Measurements from ENCODE around the gene CADPS. TPM values are rescaled to one million over a fixed set of nuclear protein-coding genes. Genes with fewer than 3 reads are reported as not detected.

Gene CADPS
- total and polyA plus RNA-seq, 2 of the 4 experiments (the other 2 are of a cell fraction) = not detected

DNA sequence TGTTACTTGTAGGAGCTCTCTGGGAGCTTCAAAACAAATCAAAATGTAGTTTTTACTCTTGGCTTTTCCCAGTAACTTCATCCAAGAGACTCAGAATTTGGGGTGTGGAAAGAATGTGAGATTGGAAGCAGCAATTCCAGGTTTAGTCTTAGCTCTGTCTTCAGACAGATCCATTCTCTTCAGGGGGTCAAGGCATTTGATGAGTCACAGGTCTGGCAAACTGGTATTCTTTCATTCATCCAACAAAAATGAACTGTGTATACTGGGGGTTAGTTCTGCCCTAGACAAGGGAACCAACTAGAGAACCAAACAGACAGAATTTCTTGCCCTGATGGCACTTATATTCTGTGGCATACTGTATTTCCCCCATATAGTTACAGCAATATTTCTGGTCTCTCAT, 36.3 kb upstream of the CADPS start:
- TF ChIP-seq RAD21 (IDR thresholded peaks at IDR 0.05; ENCODE audit: low read length) = no peak
- no peak for TF ChIP-seq MAFK (IDR thresholded peaks at IDR 0.05; ENCODE audit: low read depth, low read length)
- TF ChIP-seq POLR2A (IDR thresholded peaks at IDR 0.05; ENCODE audit: low read depth, low read length) = no peak
- TF ChIP-seq CHD1 (IDR thresholded peaks at IDR 0.05; ENCODE audit: low read depth, low read length) = no peak
- TF ChIP-seq RCOR1 (IDR thresholded peaks at IDR 0.05; ENCODE audit: insufficient replicate concordance, low read length) = no peak
- TF ChIP-seq CEBPB (IDR thresholded peaks at IDR 0.05; ENCODE audit: low read depth, low read length) = no peak
- no peak for TF ChIP-seq FOS (IDR thresholded peaks at IDR 0.05; ENCODE audit: low read depth, low read length)
- TF ChIP-seq, protein P1, sequence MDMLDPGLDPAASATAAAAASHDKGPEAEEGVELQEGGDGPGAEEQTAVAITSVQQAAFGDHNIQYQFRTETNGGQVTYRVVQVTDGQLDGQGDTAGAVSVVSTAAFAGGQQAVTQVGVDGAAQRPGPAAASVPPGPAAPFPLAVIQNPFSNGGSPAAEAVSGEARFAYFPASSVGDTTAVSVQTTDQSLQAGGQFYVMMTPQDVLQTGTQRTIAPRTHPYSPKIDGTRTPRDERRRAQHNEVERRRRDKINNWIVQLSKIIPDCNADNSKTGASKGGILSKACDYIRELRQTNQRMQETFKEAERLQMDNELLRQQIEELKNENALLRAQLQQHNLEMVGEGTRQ (IDR thresholded peaks at IDR 0.05; ENCODE audit: low read depth, low read length) = no peak
- TF ChIP-seq MXI1 (IDR thresholded peaks at IDR 0.05; ENCODE audit: borderline replicate concordance, low read depth, low read length) = no peak
- TF ChIP-seq, protein P2, sequence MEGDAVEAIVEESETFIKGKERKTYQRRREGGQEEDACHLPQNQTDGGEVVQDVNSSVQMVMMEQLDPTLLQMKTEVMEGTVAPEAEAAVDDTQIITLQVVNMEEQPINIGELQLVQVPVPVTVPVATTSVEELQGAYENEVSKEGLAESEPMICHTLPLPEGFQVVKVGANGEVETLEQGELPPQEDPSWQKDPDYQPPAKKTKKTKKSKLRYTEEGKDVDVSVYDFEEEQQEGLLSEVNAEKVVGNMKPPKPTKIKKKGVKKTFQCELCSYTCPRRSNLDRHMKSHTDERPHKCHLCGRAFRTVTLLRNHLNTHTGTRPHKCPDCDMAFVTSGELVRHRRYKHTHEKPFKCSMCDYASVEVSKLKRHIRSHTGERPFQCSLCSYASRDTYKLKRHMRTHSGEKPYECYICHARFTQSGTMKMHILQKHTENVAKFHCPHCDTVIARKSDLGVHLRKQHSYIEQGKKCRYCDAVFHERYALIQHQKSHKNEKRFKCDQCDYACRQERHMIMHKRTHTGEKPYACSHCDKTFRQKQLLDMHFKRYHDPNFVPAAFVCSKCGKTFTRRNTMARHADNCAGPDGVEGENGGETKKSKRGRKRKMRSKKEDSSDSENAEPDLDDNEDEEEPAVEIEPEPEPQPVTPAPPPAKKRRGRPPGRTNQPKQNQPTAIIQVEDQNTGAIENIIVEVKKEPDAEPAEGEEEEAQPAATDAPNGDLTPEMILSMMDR (conservative IDR thresholded peaks at IDR 0.05; ENCODE audit: low read depth, low read length) = no peak
- TF ChIP-seq SMC3 (IDR thresholded peaks at IDR 0.05; ENCODE audit: low read depth, low read length) = no peak
- ATAC-seq (ENCODE audit: low read depth) (no peak), DNase-seq (no peak)
- Histone ChIP-seq H3K27me3 (ENCODE audit: control insufficient read depth, insufficient read depth, low read length) (no peaks in the 10 kb centered on the region), H3K4ac (ENCODE audit: low read depth, low read length) (no peak overlapping the region), H3K14ac (replicated peaks; ENCODE audit: low read depth, low read length) (no peak overlapping the region), H3K4me2 (ENCODE audit: low read depth, low read length) (no peak overlapping the region), H3K36me3 (ENCODE audit: control insufficient read depth, insufficient read depth, low read length) (no peaks in the 10 kb centered on the region), H3K56ac (ENCODE audit: extremely low read depth, insufficient read depth, low read length) (no peak overlapping the region), H3K9ac (ENCODE audit: low read depth, low read length) (no peak overlapping the region), H3K4me1 (ENCODE audit: control insufficient read depth, insufficient read depth, low read length) (no peaks in the 10 kb centered on the region), H3K79me1 (ENCODE audit: low read depth in 1 of 2, low read length in 2 of 2) (no peaks in the 10 kb centered on the region), H2BK20ac (ENCODE audit: low read depth, low read length) (no peak overlapping the region), H2AK9ac (replicated peaks; ENCODE audit: low read depth, low read length, poor library complexity) (no peak overlapping the region), H4K91ac (ENCODE audit: insufficient read depth, low read depth, low read length) (no peak overlapping the region), H4K8ac (ENCODE audit: low read depth in 2 of 2, low read length in 2 of 2) (no peak overlapping the region), H2BK120ac (ENCODE audit: low read depth, low read length) (no peak overlapping the region), H2AFZ (replicated peaks; ENCODE audit: low read length, poor library complexity) (no peak overlapping the region), H3K27ac (ENCODE audit: insufficient read depth, low read length) (no peak overlapping the region), H3K18ac (ENCODE audit: low read depth, low read length) (no peak overlapping the region), H3K9me1 (ENCODE audit: insufficient read depth, low read length) (no peaks in the 10 kb centered on the region), H3K9me3 (ENCODE audit: control insufficient read depth, insufficient read depth, low read length) (peaks cover 5% of the 10 kb centered on the region; the same call in 1 of the 2 replicates), H4K5ac (ENCODE audit: low read depth, low read length) (no peak overlapping the region), H4K20me1 (ENCODE audit: insufficient read depth, low read length) (no peaks in the 10 kb centered on the region), H3K23ac (ENCODE audit: low read depth, low read length) (no peak overlapping the region), H2BK5ac (ENCODE audit: low read depth, low read length, poor library complexity, severe bottlenecking) (no peak overlapping the region), H2AK5ac (ENCODE audit: low read depth, low read length) (no peak overlapping the region), H3K4me3 (ENCODE audit: insufficient read depth, low read depth, low read length) (no peak overlapping the region), H2BK15ac (ENCODE audit: low read depth, low read length) (no peak overlapping the region)
- in situ Hi-C loops (cut with MboI; ENCODE audit: low sequenced_read_pairs) (no loop called here), intact Hi-C loops (cut with micrococcal nuclease) (no loop called here), dilution Hi-C loops (cut with HindIII; ENCODE audit: low sequenced_read_pairs, unreplicated experiment) (no loop called here)
- CTCF ChIA-PET = no interaction called here
- no TSS peak for BruUV-seq (replicated peaks)
- POLR2A ChIA-PET (ENCODE audit: unreplicated experiment) = no interaction called here
